ENCODE measurements around the gene PADI3. TPM values are rescaled to one million over a fixed set of nuclear protein-coding genes. Genes with fewer than 3 reads are reported as not detected.

PADI3 gene
- total RNA-seq, 1 experiment from 2014 or later: 2.5 TPM

GRCh38 chr1:17277511-17278159 lies 28.7 kb downstream of the PADI3 start:
- Histone ChIP-seq H2BK120ac (ENCODE audit: low read depth, low read length, poor library complexity, severe bottlenecking) (no peak overlapping the region), H2BK15ac (ENCODE audit: low read depth, low read length) (no peak overlapping the region), H3K23ac (ENCODE audit: insufficient read length, low read depth, low read length) (no peak overlapping the region), H3K4me2 (ENCODE audit: insufficient read depth, insufficient read length, low read length) (no peak overlapping the region), H3K18ac (ENCODE audit: insufficient read length, low read depth, low read length) (no peak overlapping the region), H3K4ac (ENCODE audit: low read depth, low read length) (no peak overlapping the region), H3K27me3 (ENCODE audit: insufficient read depth, low read length) (no peaks in the 10 kb centered on the region; the same call in 1 of the 2 replicates), H4K8ac (replicated peaks; ENCODE audit: insufficient read length, low read depth, low read length) (no peak overlapping the region), H2BK20ac (ENCODE audit: low read depth, low read length, poor library complexity, severe bottlenecking) (no peak overlapping the region), H3K4me1 (ENCODE audit: insufficient read depth, low read length) (no peaks in the 10 kb centered on the region), H3K23me2 (ENCODE audit: insufficient read length, low read depth, low read length, poor library complexity, severe bottlenecking) (no peaks in the 10 kb centered on the region), H3K56ac (ENCODE audit: insufficient read length, low read depth, low read length) (no peak overlapping the region), H2AK5ac (ENCODE audit: insufficient read length, low read length) (no peak overlapping the region), H2AFZ (ENCODE audit: low read length) (no peak overlapping the region), H2BK5ac (ENCODE audit: insufficient read length, low read length) (no peak overlapping the region), H3K9me3 (ENCODE audit: control insufficient read depth, low read depth, low read length) (no peaks in the 10 kb centered on the region), H4K5ac (ENCODE audit: insufficient read length, low read depth, low read length) (no peak overlapping the region), H3K9ac (ENCODE audit: extremely low read depth, insufficient read length, low read length) (no peak overlapping the region), H3T11ph (ENCODE audit: low read length) (no peak overlapping the region), H4K20me1 (ENCODE audit: control insufficient read depth, insufficient read depth, insufficient read length) (no peaks in the 10 kb centered on the region), H3K27ac (ENCODE audit: insufficient read length, low read depth, low read length) (no peak overlapping the region), H4K91ac (ENCODE audit: insufficient read length, low read depth, low read length) (no peak overlapping the region), H3K79me2 (ENCODE audit: insufficient read depth, low read length) (no peaks in the 10 kb centered on the region), H3K79me1 (ENCODE audit: insufficient read depth, low read depth, low read length, poor library complexity, severe bottlenecking) (no peaks in the 10 kb centered on the region), H3K14ac (ENCODE audit: insufficient read depth, low read length) (no peak overlapping the region; the same call in 1 of the 2 replicates), H2BK12ac (ENCODE audit: insufficient read length, low read depth, low read length) (no peak overlapping the region)
- H3K27ac Mint-ChIP-seq: no peak overlapping the region
- H3K9me3 Mint-ChIP-seq: no peaks in the 10 kb centered on the region
- no peak for DNase-seq
- no peaks in the 10 kb centered on the region for H3K36me3 Mint-ChIP-seq (ENCODE audit: insufficient read depth in 1 of 3, low read depth in 3 of 3)
- no CpG with 5 or more reads among the region's 8 CpGs for WGBS (ENCODE audit: extremely low coverage, insufficient read length, low lambda C conversion rate)
- TF ChIP-seq CTCF (conservative IDR thresholded peaks at IDR 0.05): no peak
- H3K27me3 Mint-ChIP-seq (ENCODE audit: low read depth): peaks cover 2% of the 10 kb centered on the region; the same call in 1 of the 2 replicates
- H3K4me3 Mint-ChIP-seq: no peak overlapping the region
- H3K4me1 Mint-ChIP-seq: peaks cover 0 to 3% of the 10 kb centered on the region in 2 experiments; a peak in 1 of 4 replicates

All from H9 (cell line).